Stimulated activated CD4-positive, alpha-beta T cell treated with anti-CD3 and anti-CD28 coated beads, TNF-alpha, amount 100 ng/mL, for 48 hours (primary cell): ENCODE measurements around the gene JMJD6.
"Not testable (repeated sequence)": the region's sequence is repeated elsewhere in the genome, so short reads cannot be mapped to it uniquely, and the experiment has no call there.

ENCODE experiments used
- DNase-seq, 3 donors: peaks; one replicate each; pipeline ENCODE4 v3.0.0-alpha.2; 2020; ENCODE audit warnings: low read depth in 3 of 3

Gene JMJD6

DNA sequence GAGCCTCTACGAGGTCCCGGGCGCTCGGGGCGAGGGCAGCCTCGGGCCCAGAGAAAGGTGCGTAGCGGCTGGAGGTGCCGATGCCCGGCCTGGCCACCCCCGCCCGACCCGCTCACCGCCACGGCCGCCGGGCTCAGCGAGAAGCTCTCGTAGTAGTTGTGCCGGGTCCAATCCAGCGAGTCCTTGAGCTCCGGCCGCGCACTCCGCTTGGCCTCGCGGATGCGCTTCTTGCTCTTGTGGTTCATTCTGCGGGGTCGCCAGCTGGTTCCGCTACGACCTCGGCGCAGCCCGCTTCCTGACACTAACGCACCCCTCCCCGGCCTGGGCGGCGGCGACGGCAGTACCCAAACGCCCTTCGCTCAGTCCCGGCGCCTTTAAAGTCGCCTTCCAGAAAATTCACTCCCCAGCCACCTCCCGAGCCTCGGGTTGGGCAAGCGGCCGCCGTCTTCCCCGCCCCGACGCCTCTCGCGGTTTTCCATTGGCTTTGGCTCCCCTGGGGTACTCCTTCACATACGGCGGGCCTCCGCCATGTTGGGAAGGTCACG is at the start of gene JMJD6:
JMJD6 (minus strand) TSS at position 376 of the 545 bp plus-strand sequence; CDS start at position 245, 131 bp downstream.
- peak; percentile 90 to 91 (median 91) for DNase-seq

DNA sequence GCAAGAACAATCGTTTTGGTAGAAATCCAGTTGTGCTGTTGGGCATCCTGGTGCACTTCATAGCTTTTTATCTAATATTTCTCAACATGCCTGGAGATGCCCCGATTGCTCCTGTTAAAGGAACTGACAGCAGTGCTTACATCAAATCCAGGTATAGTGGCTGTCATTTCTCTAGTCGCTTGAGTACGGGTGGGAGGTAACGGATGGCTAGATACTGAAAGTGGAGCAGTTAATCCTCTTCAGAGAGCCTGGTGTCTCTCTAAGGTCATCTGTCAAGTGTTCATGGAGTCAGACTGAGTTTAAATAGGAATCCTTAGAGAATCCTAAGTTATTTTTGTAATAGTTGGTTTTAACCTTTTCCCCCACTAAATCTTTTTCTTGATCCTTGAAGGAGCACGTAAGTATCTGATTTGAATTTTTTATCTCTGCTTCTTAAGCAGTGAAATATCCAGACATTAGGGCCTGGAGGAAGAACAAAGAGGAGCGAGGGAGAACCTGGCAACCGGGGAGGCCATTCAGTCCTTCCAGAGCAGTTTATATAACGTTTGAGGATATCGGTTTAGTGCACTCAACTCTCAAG is 48.7 kb upstream of the JMJD6 start:
- DNase-seq: no peak

DNA sequence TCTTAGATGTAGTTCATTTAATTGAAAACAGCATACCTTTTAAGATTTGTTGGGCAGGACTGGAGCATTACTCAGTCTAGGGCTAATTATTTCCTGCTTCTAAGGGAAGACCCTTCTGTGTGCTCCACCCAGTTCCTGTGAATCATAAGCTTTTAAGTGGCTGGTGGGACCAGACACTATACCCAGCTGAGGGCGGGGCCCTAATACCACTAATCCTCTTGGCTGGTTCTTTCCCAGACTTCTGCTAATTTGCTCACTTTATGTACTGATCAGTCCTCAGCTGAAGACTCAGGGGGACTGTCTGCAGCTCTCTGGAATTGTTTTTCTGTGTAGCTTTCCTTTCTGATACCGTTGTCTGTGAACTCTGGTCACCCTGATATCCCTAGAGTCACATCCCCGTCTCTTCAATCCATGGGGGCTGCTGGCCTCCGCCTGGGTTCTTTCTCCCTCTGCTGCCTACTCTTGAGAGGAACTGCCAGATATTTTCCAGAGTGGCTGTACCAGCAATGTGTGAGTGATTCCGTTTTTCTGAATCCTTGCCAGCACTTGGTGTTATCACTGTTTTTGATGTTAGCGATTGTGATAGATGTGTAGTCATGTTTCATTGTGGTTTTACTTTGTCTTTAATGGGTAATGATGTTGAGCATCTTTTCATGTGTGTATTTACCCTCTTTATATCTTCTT is 46.6 kb upstream of the JMJD6 start:
- peak in 1 of 3 donors; percentile 14 for DNase-seq

DNA sequence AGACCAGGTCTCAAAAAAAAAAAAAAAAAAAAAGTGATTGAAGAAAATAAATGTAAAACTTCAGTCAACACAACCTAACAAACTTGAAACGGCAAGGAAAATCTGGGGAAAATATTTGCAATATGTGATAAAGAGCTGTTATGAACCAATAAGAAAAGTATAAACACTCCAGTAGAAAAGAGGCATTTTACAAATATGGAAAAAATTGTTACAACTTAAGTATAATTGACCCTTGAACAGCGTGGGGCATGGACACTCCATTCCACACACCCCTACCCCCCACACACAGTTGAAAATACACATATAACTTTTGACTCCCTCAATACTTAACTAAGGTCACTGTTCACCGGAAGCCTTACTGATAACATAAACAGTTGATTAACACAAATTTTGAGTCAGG is 32.2 kb upstream of the JMJD6 start:
- no peak for DNase-seq

DNA sequence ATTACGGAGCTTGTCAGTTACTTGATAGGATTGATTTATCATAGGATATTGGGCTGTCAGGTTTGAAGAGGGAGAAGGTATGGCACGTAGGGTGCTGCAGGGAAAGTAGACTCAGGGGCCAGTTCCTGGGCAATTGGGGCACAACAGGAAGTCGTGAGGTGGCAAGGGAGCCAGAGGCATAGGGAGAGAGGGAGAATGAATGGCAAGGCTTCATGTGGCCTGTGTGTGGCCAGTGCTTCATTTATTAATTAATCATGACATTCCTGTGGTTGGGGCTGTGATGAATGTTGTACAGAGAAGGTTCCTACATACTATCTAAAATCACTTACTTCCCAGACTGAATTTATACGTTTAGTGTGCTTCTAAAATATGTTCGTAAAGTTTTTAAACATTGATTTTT is 30.9 kb upstream of the JMJD6 start:
- no peak for DNase-seq

DNA sequence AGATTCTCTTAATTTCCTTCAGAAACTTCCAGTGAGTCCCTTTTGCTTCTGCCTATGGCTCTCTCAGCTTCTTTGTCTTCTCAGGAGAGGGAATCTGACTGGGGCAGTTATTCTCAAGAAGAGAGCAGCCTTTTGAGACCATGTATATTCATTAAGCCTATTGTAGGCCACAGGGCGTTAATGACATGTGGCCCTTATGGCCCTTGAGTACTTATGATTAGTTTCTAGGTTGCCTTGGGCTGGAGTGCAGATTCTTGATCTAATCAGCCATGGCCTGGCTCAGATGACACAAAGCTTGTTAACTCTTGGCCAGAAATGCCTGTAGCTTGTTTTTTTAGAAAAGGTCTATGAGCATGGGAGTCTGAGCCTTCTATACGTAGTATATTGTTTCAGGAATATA is 28.9 kb upstream of the JMJD6 start:
- no peak for DNase-seq

DNA sequence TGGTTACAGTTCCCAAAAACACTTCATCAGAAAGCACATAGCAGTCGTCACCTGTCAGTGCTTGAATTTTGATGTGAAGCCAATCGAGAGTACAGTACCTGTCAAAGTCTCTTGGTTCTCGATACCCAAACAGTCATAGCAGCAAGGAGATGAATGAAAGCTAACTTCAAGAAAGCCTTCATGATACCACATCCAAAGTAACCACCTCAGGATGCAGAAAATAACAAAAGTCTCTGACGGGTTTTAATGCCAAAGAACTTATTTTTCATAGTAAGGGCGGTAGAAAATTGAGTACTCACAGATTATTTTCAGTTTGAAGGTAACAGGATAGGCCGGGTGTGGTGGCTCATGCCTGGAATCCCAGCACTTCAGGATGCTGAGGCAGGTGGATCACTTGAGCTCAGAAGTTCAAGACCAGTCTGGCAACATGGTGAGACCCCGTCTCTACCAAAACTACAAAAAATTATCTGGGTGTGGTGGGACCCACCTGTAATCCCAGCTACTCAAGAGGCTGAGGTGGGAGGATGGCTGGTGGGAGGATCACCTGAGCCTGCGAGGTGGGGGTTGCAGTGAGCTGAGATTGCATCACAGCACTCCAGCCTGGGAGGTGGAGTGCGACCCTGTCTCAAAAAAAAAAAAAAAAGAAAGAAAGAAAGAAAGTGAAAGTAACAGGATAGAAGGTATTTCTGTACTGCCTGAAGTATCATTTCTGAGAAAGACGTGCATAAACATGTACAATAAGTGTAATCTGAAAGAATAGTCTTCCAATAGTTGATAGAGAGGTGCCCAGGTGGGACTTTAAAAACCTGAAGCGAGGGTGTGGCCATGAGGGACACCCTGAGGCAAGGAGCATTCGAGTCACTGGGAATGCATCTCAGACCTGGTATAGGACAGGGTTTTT is 26.9 kb upstream of the JMJD6 start:
- no peak for DNase-seq

DNA sequence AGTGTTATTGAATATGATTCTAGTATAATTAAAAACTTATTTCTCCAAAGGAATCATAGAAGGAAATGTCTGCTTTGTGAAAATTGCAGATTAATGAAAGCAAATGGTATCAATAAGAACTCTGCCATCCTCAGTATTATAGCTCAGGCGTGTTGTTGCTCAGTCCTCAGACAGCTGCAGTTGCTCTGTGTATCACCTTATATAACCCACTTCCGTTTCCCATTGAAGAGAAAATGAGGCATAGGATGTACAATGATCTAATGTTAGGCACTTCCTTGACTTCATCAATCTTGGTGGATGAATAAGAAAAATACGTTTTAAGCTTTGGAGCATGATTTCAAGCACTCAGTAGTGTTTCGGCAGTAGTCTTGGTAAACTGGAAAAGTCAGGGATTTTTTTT is 25.6 kb upstream of the JMJD6 start:
- DNase-seq: no peak

DNA sequence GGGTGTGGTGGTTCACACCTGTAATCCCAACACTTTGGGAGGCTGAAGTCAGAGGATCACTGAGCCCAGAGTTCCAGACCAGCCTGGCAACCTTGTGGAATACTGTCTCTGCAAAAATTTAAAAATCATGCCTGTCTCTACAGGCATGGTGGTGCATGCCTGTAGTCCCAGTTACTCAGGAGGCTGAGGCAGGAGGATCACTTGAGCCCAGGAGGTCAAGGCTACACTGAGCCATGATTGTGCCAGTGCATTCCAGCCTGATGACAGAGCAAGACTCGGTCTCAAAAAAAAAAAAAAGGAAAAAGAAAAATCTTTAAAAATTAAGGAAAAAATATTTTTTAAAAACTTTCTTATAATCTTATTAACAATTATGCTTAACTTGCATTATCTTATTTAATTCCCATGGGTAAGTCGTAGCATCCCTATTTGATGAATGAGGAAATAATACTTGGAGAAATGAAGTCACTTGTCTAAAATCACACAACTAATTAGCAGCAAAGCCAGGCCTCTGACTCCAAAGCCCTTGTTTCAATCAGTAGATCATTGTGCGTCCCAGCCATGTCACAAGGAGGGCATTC is 25.1 kb upstream of the JMJD6 start:
- no peak for DNase-seq

DNA sequence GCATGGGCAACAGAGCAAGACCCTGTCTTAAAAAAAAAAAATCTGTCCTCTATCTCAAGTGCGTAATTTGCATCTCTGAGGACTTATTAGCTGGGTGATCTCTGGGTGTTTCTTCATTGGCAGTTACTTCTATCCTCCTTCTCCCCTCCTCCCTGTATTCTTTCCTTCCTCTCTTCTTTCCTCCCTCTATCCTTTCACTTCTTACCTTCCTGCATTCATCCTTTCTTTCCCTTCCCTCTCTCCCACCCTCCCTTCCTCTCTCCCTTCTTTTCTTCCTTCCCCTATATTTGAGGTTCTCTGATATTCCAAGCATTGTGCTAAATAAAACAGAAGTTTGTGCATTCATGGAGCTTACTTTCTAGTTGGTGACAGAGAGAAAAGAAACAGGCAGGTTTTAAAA is 22.3 kb upstream of the JMJD6 start:
- no peak for DNase-seq

DNA sequence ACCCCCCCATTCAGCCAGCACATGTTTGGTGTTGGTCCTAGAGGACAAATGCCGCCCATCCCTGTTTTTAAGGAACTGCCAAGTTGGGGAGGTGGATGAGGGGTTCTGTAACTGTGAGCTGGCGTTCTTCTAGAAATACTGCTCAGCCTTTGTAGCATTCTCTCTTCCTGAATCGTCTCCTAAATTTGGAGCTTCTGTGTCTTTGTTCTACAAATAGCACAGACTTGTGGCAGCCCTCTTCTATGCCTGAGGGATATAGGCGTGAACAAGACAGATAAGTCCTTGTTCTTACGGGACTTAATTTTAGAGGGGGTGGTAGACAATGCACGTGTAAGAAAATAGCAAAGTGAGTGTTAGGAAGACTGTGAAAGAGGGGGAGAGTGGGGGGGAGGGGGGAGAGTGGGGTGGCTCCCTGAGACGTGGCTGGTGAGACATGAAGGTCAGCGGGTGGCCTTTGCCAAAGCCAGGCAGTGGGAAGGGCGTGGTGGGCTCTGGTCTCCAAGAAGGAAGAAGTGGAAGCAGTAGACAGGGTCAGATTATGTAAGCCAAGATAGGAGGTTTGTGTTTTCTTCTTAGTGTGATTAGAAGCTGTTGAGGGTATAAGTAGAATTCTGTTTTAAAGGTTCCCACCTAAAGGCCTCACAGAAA is 21.4 kb upstream of the JMJD6 start:
- no peak for DNase-seq

DNA sequence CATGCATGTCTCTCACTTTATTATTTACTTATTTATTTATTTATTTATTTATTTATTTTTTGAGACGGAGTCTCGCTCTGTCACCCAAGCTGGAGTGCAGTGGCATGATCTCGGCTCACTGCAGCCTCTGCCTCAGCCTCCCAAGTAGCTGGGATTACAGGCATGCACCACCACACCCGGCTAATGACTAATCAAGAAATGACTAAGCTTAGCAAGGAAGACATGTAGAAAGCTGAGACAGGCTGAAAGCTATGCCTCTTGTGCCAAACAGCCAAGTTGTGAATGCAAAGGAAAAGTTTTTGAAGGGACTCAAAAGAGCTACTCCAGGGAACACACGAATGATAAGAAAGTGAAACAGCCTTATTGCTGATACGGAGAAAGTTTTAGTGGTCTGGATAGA is 19.4 kb upstream of the JMJD6 start:
- DNase-seq: not testable (repeated sequence)

DNA sequence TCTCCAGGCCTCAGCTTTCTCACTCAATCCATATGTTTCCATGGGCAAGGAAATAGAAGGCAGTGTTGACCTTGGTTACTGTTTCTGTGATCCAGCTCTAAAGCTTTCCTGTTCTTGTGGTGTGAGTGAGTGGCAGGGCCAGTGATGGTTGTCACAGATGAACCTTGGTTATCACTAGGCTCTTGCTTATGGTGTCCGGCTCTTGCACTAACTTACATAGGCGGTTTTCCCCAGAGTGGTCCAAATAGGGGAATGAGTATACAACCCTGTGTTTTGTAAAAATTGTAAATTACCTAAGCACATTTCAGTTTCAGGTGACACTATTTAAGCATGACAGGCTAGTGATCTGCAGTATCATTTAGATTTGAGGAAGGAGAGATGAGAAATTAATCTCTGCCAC is 18.3 kb upstream of the JMJD6 start:
- DNase-seq: no peak

DNA sequence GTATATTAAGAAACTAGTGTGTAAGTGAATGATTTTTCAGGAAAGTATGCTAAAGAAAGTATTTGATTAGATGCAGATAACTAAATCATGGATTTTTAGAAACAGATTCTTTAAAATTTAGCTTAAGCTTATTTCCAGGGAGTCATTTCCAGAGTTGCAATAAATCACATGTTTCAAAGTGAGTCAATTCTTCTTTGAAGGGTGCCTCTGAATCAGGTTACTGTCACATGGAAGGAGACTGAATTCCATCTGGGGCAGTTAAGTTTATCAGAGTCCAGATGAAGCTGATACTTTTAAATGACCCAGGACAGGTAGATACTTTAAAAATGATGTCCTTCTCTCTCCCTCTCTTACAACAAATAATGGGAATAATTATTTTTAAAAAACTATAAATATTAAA is 16.6 kb upstream of the JMJD6 start:
- DNase-seq: no peak

DNA sequence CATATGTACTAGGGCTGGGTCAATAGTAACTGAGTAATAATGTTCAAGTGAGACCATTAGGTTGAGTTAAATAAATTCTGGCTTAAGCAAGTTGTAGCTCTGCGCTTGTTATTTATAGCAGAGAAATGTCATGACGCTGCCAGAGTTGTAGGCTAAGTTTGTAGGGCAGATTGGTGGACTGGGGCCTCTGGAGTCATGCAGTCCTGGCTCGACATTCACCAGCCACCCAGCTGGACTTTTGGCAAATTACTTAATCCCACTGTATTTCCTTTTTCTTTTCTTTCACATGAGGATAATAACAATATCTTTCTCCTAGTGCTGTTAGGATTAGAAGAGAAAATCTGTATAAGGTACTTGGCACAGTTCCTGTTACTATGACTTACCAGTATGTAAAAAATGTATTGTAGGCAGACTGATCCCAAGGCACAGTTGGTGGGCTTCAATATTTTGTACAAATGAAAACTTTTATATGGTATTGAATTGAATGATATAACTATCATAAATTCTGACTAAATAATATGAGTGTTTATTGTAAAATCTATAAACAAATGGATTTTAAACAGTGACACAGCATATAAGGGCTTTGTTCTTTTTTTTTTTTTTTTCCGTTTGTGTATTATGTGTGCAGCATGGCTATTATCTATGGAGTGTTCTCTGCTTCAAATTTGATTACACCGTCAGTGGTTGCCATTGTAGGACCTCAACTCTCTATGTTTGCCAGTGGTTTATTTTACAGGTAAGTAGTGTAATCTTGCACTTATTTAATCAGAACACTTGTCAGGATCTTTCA is 14.1 kb upstream of the JMJD6 start:
- DNase-seq: no peak

DNA sequence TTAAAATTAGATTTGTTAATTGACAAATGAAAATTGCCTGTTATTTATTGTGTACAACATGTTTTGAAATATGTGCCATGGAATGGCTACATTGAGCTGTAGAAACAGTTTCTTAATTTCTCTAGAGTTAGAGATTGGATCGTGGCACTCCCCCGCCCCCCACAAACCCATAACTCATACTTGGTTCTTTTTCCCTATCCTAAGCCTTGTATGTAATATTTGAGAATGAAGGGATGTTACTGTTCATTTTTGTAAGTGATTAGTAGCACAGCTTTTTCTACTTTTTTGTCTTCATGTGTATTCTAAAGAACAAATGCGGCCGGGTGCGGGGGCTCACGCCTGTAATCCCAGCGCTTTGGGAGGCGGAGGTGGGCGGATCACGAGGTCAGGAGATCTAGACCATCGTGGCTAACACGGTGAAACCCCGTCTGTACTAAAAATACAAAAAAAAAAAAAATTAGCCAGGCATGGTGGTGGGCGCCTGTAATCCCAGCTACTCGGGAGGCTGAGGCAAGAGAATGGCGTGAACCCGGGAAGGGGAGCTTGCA is 13.2 kb upstream of the JMJD6 start:
- not testable (repeated sequence) for DNase-seq

DNA sequence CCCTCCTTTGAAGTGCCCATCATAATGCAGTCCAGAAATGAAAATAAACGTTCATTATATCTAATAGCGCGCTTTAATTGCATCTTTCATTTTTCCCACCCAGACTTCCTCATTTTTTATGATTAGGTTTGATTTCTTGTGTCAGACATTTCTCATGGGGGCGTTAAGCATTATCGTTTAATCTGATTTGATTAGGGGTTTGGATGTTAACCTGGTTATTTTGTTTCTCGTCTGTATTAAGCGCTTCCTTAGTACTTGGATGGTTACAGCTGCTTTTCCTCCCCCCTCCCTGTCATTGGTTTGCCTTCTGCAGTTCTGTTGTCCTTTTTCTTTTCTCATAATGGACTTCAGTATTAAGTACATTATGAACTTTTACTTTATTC is 12.1 kb upstream of the JMJD6 start:
- no peak for DNase-seq

DNA sequence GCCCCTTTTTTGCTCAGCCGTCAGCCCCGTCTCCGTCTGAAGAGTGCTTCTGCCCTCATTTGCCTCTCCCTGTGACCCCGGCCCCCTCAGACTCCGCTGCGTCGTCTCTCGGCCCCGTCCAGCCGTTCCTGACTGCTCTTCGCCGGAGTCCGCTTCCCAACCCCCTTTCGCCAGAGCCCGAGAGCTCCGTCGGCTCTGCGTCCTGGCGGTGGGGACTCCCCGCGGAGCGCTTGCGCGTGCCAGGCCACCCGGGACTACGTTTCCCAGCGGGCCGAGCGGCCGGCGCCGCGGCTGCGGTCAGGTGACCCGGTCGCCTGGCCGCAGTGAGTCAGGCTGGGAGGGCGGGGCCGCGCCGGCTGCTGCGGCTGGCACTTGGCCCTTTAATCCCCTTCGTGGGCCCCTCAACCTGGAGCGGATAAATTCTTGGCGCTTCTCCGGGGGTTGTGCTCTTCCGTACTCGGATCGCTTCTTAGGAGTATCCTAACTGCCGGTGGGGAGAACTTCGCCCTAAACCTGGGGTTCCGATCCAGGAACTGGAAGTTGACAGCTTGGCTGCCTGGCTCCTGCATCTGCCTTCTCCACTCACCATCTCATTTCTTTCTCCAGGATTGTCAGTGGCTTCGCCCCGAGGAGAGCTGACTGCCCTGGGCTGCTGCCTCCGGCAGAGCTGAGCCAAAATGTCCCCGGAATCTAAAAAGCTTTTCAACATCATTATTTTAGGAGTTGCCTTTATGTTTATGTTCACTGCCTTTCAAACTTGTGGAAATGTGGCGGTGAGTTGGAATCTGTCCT is 11.5 kb upstream of the JMJD6 start, which contains the start of gene MFSD11:
MFSD11 (plus strand) TSS at position 444 of the 792 bp plus-strand sequence; CDS start at position 678, 234 bp downstream.
- DNase-seq: peak; percentile 83 to 90 (median 84)

DNA sequence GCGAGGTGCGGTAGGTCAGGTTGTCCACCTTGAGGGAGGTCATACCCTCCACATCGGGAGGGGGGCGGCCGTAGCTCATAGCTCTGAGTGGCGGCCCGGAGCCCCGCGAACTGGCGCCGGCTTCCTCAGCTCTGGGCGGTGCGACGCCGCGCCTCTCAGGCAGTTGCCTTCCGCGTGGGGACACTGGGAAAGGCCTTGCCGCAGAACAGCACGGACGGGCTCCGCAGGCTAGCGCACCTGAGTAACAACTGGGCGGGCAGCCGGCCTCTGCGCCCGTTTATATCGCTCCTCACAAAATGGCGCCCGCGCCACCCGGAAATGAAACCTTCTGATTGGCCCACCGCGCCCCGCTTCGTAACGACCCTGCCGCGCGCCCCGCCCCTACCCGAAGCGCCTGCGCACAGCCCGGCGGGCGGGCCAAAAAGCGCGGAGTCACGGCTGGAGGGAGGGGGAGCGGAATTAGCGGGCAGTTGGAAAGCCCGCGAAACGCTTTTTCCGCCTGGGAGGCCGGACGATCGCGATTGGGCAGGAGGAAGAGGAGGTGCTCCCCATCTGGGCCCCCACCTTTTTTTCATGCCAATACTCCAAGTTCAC is 10.8 kb upstream of the JMJD6 start, which contains the start of gene SRSF2:
SRSF2 (minus strand) TSS at position 250 of the 594 bp plus-strand sequence; CDS start at position 79, 171 bp downstream.
- peak; percentile 96 to 98 (median 98) for DNase-seq
